HG03135 (cell line): Measurements from ENCODE around the gene CXCL8.
"Not testable (repeated sequence)": the region's sequence is repeated elsewhere in the genome, so short reads cannot be mapped to it uniquely, and the experiment has no call there.

Source experiments
- ATAC-seq: cut with Tn5 transposase; IDR thresholded peaks from one replicate; pipeline ENCODE4 v1.9.1; 2021; ENCODE audit warnings: mild to moderate bottlenecking, moderate library complexity; ENCODE audit not compliant: unreplicated experiment

CXCL8 gene

DNA sequence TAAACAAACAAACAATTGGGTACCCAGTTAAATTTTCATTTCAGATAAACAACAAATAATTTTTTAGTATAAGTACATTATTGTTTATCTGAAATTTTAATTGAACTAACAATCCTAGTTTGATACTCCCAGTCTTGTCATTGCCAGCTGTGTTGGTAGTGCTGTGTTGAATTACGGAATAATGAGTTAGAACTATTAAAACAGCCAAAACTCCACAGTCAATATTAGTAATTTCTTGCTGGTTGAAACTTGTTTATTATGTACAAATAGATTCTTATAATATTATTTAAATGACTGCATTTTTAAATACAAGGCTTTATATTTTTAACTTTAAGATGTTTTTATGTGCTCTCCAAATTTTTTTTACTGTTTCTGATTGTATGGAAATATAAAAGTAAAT is 2.9 kb downstream of the CXCL8 start:
- ATAC-seq = no peak

DNA sequence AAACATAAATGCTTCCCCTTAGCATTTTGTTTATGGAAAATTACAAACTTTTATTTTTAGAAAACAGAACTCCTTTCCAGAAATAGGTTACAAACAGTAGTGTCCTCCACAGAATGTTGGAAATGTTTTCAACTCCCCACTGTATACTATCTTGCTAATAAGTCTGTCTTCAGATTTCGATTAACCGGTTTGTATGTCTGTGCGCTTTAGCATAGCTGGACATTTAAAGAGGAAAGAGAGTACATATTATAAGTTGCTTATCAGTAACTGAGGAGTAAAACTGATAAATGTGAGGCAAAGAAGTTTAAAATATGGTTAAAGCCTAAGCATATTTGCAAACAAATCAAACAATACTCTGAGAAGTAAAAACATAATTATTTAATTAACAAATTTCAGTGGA is 3.4 kb downstream of the CXCL8 start:
- ATAC-seq = no peak

DNA sequence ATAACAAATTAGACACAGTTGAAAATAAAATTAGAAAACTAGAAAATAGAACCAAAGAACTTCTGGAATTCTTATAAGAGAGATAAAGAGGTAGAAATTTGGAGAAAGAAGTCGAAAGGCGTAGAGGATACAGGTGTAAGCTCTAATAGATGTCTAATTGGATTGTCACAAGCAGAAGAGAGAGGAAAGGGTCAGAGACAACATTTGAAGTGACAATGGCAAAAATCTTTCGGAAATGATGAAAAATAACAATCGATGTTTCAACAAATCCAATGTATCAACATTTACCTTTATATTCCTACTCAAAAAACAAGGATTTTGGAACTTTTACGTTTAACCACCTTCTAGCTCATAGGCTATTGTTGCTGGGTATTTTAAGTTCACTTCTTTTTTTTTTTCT is 3.8 kb downstream of the CXCL8 start:
- no peak for ATAC-seq

DNA sequence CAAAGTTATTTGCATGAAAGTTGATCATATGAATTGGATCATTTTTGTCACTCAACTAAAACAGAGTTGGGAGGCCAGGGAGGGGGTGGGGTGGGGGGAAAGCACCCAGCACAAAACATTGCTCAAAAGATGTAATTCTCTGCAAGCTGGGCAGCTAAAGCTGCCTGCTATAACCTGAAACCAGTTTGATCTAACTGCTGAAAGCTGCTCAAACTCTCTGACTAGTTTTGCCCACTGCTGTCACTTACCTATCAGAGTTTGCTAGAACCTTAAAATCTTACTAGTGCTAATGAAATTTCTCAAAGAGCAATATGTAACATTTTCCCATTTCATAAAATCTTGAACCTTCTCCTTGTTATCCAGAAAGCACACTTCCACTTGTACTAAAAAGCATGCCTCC is 10.4 kb downstream of the CXCL8 start:
- ATAC-seq = no peak

DNA sequence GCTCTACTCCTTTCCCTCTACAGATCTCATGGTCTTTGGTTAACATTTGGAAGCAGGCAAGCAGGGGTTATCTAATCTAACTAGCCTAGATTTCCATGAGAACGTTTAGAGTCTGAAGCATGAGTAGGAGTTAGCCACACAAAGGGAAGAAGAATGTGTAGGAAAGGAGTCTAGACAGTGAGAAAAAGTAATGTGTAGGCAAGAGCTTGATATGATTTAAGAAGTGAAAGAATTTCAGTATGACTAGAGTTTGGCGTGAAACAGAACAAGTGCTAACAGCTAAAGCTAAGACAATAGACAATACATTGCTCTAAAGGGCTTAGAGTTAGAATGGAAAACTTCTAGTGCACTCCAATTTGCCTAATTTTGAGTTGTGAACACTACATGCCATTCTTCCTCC is 10.8 kb downstream of the CXCL8 start:
- ATAC-seq = no peak

DNA sequence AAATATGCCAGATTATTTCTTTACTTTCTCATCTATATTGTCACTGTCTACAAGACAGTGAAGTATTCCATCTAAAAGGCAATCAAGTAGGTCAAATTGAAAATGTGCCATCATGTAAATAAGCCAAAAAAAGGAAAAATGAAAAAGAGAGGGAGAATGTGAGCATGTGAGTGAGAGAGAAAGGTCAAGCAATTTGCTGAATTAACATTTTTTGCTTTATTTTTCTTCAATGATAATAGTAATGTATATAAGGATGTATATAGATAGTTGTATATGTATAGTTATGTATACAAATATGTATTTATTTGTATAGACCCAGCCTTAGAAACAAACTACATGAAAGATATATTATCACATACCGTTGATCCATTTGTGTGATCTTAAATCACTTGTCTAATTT is 11.5 kb downstream of the CXCL8 start:
- ATAC-seq = no peak

DNA sequence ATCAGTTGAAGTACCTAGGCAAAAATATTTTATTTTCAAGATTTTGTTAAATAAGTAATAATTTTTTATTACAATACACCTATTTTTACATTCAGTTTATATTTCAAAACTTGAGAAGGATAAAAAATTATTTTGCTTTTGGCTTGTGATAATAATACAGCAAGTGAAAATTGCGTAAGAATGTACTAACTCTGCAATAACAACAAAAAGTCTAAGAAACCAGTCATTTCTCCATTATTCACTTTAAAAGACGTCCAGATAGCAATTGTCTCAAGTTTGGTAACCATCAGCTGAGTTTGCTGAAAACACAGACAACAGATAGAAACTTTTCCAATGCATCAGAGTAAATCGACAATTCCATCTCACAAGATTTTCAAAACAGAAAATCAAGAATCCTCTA is 12.1 kb downstream of the CXCL8 start:
- ATAC-seq = no peak

DNA sequence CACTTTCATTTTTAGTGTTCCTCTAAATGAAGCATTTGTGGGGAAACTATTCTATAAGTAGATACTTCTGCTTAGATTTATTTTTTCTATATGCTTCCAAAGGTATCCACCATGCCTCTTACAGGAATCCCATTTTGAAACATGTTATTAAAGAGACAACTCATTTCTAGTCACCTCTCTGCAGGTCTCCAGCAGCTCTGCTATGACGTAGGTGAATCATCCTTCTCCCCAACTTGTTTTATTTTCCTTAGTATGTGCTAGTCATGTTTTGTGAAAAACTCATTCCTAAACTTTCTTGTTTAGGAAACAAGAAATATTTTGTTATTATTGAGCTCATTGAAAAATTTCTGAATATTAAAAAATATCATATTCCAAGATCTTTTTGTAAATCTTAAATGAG is 12.8 kb downstream of the CXCL8 start:
- ATAC-seq = no peak

DNA sequence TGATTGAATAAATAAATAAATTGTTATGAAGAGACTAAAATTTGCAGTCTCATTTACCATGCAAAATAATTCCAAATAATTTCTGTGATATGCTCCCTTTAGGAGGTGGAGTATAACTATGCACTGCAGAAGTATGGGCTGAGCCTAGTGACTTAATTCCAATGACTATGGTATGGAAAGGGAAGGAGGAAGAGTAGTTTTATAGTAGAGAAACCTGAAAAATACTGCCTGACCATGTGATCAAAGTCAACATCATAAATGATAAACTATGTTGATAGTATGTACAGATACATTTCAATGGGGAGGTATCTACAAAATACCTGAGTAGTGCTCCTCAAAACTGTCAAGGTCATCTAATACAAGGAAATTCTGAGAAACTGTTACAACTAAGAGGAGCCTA is 14.6 kb downstream of the CXCL8 start:
- ATAC-seq = no peak

DNA sequence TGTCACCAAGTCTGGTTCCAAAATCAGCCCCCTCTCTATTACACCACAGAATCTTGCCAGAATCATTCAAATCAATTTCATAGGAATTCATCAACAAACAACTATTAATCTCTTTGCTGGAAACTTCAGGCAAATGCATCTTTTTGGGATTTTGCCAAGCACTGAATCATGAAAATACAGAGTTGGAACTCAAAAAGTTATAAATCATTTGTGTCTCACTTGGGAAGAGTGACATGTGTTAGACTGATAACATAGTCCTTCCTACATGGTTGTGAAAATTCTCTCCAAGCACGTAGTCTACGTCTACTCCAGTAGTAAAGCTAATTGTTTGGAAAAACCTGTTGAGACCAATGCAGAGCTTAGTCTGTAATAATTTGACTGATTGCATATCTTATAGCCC is 19.0 kb downstream of the CXCL8 start:
- ATAC-seq = no peak

DNA sequence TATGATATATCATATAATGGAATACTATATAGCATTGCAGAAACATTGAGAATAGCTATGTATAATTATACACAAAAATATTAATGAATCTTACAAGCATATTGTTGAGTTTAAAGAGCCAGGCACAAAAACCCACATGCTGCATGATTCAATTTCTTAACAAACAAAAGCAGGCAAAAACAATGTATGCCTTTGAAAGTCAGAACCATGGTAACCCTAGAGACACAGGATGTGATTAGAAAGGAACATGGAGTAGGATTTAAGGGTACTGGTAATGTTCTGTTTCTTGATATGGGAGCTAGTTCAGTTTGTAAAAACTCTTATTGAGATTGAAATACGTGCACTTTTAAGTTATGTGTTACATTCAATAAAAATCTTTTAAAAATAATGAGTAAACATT is 21.5 kb downstream of the CXCL8 start:
- no peak for ATAC-seq

DNA sequence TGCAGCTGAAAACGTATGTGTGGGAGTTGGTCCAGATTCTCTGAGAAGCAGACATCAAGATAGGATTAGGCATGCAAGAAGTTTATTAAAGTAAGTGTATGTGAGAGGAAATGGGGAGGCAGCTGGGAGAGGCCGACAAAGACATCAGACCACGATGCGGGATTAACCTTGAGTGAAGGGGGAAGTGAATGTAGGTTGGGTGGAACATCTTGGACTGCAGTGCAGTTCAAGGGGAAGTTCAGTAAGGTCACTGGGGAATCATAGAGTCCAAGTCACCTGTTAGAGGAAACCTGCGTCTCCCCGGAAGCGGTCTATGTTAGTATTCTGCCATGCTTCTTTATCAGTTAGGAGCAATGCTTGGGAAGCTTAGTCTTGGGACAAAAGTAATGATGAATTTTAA is 22.0 kb downstream of the CXCL8 start:
- no peak for ATAC-seq

DNA sequence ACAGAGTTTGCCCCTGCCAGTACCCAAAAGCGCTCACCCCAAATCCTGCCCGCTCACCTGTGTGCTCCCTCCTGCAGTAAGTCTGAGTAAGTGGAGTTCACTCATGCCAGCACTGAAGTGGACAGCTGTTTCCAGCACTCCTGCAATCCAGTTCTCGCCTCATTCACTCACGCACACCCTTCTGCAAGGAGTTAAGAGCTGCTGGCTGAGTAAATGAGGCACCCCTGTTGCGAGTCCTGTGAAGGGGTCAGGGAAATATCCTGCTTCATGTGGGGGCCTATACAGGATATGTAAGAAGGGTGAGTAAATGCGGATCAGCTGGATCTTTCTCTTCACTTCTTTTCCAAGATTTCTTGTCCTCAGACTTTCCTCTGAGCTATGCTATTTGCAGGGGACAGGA is 23.5 kb downstream of the CXCL8 start:
- no peak for ATAC-seq

DNA sequence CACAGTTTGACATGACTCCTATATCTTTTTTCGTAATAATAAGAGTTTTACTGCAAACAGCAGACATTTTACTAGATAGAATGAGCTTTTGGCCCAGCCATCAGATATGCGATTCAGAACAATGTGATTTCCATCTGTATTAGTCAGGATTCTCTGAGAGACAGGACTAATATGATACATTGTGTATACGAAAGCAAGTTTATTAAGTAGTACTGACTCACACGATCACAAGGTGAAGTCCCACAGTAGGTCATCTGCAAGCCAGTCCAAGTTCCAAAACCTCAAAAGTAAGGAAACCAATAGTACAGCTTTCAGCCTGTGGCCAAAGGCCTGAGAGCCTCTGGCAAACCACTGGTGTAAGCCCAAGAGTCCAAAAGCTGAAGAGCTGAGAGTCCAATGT is 24.1 kb downstream of the CXCL8 start:
- ATAC-seq = no peak

DNA sequence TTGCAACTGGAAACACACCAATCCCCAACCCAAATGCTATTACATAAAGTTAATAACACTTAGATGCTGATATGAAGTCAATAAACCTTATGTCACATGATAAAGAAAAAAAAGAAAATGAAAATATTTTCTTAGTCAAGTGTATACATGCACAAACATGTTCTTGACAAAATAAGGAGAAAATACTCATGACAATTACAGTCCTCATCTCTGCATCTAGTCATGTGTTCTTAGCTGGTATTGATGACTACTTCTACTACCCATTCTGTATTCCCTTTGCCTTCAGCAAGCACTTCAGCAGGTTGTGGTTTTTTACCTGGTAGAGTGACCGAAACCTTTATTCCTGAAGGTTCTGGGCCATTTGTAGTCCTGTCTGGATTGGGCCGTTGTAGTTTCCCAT is 24.9 kb downstream of the CXCL8 start:
- no peak for ATAC-seq

DNA sequence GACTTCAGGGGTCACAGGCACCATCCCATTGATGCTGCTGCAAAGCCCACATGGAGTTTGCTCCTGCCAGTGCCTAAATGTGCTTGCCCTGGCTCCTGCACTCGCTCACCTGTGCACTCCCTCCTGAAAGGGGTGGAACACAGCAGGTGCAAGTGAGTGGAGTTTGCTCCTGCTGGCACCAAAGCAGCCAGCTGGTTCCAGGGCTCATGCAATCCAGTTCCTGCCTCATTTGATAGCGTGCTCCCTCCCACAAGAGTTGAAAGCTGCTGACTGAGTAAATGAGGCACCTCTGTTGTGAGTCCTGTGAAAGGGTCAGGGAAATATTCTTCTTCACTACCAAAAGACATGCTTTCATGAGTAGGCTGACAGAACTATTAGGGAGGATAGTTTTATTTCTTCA is 30.5 kb downstream of the CXCL8 start:
- no peak for ATAC-seq

DNA sequence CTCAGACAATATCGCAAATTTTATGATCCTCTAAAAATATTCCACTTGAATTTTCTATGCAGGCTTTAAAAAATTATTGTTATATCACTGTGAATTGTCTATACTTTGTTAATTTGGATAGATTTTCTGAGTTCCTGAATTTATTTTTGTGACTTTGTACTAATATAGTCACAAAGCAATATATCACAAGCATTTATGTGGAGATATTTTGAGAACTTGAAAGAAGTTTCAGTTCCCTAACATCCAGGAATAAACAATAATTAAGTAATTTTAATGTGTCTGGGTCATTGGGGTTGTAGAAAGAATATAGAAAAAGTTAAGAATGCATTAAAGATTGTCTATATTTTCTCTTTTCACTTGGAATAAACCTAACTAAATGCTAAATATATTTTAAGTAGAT is 32.0 kb downstream of the CXCL8 start:
- ATAC-seq = no peak

DNA sequence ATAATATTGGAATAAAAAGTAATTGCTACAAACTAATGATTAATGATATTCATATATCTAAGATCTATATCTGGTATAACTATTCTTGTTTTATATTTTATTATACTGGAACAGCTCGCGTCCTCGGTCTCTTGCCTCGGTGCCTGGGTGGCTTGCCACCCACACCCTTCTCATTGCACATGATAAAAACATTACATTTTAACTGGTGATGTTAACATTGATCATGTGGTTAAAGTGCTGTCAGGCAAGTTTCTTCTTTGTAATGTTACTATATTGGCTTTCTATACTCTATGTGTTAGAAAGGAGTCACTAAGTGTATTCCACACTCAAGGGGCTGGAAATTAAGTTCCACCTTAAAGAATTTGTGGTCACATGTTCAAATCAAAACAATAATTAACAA is 34.0 kb downstream of the CXCL8 start:
- ATAC-seq = not testable (repeated sequence)

DNA sequence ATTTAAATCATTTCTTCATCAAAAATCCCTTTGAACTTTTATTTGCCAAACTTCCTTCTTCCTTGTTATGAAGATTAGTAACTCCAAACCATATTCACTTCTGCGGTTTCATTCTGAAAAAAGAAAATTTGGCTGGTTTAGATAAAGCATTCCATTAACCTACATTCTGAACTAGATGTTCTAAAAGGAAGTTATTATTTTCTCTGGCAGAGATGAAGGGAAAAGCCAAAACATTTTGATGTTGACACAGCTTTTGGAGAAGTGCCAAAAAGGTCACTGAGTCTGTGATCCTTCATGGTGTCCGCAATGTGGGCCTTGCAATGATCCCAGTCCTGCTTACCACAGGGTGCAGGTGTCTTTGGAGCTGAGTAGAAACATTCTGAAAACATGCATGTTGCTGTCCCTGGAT is 36.0 kb downstream of the CXCL8 start:
- no peak for ATAC-seq

DNA sequence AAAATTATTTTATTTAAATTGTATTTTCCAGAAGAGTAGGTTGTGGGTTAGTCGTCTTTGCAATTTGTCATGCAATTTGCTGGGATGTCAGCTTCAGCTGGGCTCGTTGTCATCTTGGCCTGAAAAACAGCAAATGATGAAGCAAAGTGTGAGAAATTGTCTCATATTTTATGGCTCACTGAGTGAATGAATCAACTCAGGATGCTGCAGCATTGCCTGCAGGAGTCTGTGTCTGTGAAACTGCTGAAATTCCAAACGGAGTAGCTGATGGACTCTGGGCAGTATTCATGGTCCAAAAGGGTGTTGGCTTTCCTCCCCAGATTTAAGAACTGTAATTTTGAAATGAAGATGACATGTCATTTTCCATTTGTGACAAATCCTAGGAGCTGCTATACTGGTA is 37.2 kb downstream of the CXCL8 start:
- ATAC-seq = no peak

DNA sequence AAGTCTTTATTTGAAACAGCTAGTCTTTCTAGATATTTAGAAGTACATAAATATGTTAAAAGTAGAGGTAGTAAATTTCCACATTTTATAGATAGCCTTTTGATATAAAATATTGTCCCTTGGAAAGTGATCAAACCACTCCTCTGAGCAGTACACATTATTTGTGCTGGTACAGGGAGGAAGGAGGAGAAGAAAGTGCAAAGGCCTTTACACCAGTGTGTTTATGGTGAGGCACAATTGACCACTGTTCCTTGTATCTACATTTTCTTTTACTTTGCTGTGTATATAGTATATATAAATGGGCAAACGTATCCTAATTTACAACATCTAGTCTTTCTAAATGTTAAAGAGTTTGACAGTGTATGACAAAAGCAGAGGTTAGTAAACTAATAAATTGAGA is 39.9 kb downstream of the CXCL8 start:
- no peak for ATAC-seq

DNA sequence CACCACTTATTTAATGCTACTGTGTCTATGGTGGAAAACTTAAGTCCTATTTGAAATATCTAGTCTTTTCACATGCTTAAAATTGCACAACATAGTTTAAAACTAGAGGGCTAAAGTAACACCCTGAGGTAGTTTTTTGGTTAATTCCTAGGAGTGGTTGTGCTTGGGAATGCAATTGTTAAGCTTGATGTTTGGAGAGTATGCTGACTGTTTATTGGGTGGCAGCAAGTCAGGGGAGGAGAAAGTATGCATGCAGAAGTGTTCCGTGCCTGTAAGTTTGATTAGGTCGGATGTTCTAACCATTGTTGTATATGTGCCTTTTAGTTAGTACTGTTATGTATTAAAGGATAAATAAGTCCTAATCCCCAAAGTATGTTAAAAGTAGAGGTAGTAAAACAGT is 40.5 kb downstream of the CXCL8 start:
- ATAC-seq = no peak

DNA sequence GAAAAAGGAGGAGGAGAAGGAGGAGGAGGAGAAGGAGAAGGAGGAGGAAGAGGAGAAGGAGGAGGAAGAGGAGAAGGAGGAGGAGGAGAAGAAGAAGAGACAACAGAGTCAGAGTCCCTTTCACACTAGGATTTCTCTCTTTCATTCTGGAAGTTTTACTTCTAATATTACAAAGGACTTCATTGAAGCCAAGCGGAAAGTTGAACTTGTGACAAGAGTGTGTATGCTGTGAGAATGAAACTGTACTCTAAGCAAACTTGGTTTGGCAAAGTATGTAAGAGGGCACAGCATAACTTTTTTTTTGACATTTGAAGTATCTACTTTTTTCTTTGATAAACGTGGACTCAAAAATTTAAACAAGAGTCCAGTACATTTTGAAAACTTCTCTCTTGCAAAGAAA is 48.0 kb downstream of the CXCL8 start:
- ATAC-seq = no peak
